ENCODE data around the gene AMN.
"Not testable (repeated sequence)": the region's sequence is repeated elsewhere in the genome, so short reads cannot be mapped to it uniquely, and the experiment has no call there.

AMN gene

DNA sequence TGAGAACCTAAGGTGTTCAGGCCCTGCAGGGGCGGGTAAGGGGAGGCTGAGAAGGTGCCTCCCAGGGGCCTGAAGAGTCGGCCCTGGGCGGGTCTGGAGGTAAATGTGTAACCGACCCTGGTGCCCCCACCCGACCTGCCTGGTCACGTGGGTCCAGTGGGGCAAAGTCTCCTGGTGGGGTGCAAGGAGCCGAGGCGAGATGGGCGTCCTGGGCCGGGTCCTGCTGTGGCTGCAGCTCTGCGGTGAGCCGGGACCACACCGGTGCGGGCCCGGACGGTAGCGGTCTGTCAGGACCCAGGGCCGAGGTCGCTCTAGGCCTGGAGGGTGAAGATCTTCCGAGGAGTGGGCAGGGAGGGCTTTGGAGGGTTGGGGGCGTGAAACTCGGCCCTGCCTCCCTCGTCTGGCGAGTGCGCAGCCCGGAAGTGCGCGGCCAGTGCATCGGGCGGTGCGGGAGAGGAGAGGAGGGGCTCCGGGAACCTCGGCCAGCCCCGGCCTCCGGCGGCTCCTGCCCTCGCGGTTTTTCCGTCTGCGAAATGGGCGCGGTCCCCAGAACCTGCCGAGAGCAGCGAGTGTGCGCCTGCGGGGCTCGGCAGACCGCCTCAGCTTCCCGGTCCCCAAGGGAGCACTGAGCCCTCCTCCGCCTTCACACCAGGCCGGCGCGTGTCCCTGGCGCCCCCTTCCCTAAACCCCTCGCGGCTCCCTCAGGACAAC lies at the start of gene AMN:
TSS of gene AMN (plus strand) at position 174 of the 711 bp plus-strand sequence. CDS start at position 200, 26 bp downstream.
- DNase-seq = no peak

- no peak for DNase-seq
These were observed 49.3 kb upstream of the AMN start for GRCh38 chr14:102873131-102873530.

- DNase-seq = no peak
These were observed 48.9 kb upstream of the AMN start for GRCh38 chr14:102873546-102874061.

DNA sequence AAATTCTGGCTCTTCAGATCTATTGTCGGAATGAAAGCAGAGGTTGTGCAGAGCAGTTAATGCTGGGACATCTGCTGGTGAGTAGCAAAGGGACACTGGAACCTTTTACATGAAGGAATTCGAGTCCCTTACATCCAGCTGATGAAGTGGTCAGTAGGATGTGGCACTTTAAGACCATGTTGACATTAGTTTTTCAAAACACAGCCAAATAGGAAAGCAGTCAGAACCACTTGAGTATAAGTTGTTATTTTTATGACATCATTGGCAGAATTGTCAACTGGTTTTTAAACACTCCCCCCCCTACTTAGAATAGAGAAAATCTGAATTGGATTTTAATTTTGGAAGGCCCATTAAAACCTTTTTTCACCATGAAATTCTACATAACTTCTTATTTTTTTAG lies 46.8 kb upstream of the AMN start:
- DNase-seq = no peak

- DNase-seq = not testable (repeated sequence)
These were observed 45.0 kb upstream of the AMN start for GRCh38 chr14:102877511-102877910.

DNA sequence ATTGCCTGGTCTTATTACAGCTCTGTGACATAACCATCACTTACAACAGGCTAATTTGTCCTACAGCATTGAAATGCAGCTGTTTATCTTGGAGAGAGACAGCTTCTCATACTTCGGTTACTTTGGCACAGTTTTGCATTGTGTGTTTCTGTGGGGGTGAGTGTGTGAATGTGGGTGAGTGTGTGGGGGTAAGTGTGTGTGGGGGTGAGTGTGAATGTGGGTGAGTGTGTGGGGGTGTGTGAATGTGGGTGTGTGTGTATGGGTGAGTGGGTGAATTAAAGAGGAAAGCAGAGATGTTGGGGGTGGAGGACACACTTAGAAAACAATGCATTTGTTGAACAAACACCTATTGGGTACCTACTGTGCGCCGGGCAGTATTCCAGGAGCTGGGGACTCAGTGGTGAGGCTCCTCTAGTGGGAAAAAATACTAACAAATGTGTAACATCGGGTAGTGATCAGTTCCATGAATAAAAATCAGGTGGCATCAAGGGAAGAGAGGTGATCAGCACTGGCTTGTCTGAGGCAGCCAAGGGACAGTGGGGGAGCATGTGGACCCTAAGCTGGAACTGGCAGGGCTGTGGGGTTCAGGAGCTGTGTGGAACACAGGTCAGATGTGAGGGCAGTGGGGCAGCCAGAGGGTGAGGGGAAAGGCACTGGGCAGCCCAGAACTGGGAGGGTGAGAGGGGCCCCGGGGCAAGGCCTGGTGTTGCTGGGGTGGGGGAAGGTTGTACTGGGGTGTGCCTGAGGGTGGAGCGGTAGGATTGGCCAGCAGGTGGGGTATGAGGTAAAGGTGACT lies 44.1 kb upstream of the AMN start:
- no peak for DNase-seq

- no peak for DNase-seq
These were observed 43.4 kb upstream of the AMN start for GRCh38 chr14:102878970-102879460.

DNA sequence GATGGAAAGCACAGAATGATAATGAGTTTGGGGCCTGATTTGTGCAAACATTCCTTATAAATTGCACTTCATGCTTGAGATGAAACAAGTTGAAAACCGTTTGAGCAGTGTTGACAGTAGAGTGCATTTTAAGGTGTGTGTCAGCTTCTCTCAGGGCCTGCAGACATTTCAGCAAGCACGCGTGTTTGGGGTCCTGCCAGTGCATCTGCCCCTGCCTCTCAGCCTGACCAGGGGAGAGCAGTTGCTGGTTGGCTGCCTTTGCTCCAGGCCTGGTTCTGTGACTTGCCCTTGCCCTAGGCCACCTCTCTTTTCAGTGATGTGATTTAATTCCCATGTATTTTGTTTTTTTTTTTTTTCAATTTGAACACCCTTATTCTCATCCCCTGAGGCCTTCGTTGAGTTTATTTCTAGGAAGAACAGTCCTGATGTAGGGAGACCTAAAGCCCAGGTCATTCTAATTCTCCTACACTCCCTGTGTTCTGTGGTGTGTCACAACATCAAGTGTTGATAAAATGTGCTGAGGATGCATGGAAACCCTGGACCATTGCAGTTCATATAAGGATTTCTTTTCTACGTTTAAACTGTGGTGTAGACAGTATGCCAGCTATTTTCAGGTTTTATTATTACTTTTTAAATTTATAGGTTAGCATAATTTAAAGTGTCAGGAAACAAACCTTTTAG lies 40.1 kb upstream of the AMN start:
- no peak for DNase-seq

DNA sequence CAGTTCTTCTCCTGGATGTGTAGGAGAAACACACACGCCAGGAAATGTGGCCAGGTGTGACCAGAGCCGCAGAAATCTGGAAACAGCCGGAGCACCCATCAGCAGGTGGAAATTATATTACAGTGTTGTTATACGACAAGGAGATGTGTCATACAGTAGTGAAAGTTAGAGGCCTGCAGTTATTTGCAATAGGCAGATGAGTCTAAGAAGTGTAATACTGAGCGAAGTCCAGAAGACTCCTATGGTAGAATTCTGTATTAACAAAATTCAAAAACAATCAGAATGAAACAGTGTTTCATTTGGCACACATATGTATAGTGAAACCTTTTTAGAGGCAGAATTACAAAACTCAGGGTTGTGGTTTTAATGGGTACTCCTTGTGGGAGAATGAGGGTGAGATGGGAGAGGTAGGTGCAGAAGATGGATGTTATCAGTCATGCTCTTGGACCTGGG lies 39.3 kb upstream of the AMN start:
- DNase-seq = no peak

DNA sequence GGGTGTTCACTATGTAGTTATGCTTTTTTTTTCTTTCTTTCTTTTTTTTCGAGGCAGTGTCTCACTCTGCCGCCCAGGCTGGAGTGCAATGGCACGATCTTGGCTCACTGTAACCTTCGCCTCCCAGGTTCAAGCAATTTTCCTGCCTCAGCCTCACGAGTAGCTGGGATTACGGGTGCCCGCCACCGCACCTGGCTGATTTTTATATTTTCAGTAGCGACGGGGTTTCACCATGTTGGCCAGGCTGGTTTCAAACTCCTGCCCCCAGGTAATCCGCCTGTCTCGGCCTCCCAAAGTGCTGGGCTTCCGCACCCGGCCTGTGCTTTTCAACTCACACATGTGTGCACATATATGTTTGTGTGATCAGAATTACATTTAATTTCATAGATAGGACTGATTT lies 38.9 kb upstream of the AMN start:
- no peak for DNase-seq

- DNase-seq = no peak
These were observed 36.6 kb upstream of the AMN start for GRCh38 chr14:102885737-102886447.

DNA sequence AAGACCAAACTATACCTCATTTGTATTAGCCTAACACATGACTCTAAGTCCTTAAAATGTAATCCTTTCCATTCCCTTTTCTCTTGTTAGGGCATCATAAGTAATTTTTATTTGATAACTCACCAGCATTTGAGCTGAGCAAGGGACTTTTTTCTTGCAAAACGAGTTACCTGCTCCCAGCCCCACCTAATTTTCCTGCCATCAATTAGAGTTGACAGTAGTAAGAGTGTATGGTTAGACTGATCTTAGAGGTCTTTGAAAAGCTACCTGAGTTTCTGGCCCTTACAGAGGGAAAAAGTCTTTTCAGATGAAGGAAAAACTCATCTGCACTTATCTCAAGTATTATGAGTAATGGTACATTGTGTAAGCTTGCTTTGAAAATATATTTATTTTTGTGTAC lies 33.7 kb upstream of the AMN start:
- no peak for DNase-seq

GRCh38 chr14:102889615-102890014 lies 32.8 kb upstream of the AMN start:
- DNase-seq = no peak

- no peak for DNase-seq
These were observed 31.4 kb upstream of the AMN start for GRCh38 chr14:102891111-102891510.

DNA sequence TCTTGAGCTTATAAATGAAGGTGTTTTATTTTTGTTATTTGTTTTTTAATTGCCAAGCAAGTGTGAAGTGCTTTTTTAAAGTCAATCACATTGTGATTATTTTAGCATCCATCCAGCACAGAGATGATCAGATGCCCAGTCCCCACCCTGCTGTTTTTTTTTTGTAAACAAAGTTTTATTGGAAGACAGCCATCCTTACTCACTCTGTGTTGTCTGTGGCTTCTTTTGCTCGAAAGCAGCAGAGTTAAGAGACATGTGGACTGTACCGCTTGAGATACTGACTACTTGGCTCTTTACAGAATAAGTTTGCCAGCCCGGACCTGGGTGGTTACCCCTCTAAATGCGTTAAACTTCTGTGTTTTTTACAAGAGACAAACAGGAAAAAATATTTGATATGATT lies 30.9 kb upstream of the AMN start:
- DNase-seq = no peak

DNA sequence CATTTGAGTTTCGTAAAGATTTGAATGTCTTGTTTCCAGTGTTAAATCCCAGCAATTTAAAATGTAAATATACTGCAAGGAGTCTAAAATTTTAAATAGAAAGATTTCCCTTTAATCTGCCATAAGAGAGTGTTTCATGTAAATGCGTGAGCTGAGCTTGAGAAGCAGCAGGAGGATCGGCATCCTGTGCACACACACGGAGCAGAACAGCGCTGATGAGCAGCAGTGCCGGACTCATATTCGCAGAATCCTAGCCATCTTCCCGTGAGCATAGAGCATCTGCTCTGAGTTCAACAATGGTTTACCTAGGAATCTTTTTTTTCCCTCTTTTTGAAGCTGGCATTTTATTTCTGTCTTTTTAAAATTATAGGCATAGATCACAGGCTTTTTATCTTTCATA lies 29.8 kb upstream of the AMN start:
- DNase-seq = no peak

GRCh38 chr14:102893452-102893851 lies 29.0 kb upstream of the AMN start:
- no peak for DNase-seq

DNA sequence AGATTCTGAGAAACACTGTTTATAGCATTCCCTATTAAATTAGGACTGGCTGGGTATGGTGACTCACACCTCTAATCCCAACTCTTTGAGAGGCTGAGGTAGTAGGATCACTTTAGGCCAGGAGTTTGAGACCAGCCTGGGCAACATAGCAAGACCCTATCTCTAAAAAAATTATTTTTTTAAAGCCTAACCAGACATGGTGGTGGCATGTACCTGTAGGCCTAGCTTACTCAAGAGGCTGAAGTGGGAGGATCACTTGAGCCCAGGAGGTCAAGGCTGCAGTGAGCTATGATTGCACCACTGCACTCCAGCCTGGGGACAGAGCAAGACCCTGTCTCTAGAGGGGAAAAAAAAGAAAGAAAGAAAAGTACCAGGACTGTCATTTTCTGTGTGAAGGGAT lies 25.7 kb upstream of the AMN start:
- DNase-seq = not testable (repeated sequence)

DNA sequence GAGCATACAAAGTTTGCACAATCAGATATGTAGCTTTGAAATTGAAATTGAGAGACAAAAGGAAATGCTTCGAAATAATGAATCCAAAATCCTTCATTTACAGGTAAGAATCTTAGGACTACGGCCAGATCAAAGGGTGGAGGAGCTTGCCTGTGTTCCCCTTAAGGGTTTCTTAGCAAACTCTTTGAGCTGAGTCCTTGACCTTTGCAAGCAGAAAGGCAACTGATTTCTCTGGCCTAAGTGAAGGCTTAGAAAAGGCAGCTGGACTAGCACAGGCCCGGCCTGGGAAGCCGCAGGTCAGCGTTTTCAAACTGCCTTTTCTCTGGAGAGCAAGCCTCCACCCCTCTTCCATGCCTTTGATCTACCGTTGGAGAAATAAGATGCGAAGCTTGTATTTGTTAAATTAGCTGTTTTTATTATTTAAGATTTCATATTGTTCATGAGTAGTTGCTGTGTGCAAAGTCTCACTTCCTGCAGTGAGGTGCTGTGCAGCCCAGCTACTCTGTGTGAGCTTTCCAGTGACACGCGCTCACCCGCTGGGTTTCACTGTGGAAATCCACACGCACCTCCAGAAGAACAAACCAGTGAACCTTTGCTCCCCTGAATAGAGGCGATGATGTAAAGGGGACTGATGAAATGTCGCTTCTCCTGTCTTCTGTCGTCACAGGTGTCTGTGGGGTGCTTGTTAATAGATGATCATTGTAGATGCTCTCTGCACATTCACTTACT lies 25.0 kb upstream of the AMN start:
- DNase-seq = no peak

GRCh38 chr14:102898298-102898697 lies 24.2 kb upstream of the AMN start:
- DNase-seq = no peak

DNA sequence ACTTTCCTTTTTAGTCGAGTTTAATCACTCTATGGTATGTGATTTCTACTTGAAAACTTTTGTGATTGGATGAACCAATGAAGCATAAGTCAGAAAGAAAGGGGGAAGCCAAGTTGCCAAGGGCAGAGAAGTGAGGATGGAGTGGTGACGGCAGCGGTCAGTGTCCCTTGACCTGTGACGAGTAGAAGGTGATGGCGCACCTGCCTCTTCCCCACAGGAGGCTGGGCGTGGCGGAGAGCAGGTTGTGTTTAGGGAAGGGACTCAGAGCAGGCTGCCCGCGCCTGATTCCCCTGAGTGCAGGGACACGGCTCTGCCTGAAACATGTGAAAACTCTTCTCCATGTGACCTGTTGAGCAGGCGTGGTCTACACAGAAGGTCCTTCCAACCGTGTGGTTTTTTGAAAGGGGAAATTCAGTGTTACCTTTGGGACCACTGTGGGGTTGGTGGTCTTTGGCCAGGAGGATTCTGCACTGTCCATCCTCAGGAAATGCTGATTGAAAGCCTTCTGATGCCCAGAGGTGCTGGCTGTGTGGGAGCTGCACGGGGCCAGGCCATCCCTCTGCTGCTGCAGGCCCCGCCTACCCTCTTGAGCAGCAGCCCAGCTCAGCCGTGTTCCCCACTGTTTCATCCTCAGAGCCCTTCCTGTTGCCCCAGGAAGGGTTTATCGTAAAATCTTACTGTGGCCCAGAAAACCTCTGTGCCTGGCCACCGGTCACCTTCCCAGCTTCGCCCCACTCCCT lies 23.5 kb upstream of the AMN start:
- no peak for DNase-seq
